HG03354 (cell line): ENCODE data around the gene SPOCK1.

Experiments
- ATAC-seq: cut with Tn5 transposase; IDR thresholded peaks from one replicate; pipeline ENCODE4 v1.9.1; 2021; ENCODE audit warnings: mild to moderate bottlenecking; ENCODE audit not compliant: unreplicated experiment, poor library complexity, severe bottlenecking

The SPOCK1 gene

GRCh38 chr5:137344021-137344420, 155.1 kb downstream of the SPOCK1 start:
- ATAC-seq, result no peak

DNA sequence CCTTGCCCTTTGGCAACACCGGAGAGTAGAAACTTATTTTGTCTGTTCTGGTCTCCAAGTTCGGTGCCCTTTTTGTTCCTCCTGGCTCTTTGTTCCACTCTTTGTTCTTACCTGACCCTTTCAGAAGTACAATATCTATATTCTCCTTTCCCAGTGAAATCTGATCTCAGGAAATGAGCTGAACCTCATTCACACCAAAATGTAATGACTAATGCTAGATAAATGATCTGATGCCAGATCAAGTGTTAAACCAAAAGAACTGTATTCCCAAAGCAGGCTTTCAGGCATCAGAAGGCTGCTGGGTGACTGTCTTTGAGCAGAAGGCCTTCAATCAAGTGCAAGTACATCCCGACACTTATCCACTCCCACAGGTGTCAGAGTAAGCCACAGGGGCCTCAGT, 156.4 kb downstream of the SPOCK1 start:
- ATAC-seq, result no peak

DNA sequence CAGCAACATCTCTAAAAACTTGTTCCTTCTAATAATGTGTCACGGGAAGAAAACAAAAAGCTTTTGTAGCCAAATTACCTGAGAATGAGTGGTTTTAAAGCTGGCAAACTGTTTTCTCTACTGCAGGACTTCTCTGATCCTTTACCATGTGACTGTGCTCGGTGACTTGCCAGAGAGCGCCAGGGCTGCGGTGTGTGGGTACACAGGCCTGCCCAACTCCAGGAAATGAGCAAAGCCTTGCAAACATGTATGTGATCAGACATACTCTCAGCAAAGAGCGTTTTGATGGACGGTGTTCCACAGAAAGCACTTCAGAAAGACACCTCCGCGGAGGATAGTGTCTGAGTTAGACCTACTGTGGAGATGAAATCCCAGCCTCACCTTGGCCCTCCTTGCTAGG, 157.3 kb downstream of the SPOCK1 start:
- ATAC-seq, result no peak

DNA sequence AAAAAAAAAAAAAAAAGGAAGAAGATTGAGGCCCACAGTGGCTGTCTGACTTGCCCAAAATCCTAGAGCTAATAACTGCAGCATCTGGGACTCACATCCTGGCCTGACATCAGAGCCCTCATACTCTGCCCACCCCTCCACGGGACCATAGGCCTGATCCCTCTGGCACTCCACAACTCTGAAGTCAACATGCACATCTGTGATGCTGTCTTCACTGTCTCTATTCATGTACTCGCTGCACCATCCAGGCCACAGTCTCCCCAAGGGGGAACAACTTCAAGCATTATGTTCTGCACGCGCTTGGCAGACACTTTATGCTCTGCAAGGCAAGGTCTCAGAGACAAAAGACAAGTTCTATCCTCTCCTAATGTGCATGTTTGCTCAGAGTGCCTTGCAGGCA, 158.2 kb downstream of the SPOCK1 start:
- no peak for ATAC-seq

GRCh38 chr5:137336565-137337120, 162.5 kb downstream of the SPOCK1 start:
- ATAC-seq, result no peak

DNA sequence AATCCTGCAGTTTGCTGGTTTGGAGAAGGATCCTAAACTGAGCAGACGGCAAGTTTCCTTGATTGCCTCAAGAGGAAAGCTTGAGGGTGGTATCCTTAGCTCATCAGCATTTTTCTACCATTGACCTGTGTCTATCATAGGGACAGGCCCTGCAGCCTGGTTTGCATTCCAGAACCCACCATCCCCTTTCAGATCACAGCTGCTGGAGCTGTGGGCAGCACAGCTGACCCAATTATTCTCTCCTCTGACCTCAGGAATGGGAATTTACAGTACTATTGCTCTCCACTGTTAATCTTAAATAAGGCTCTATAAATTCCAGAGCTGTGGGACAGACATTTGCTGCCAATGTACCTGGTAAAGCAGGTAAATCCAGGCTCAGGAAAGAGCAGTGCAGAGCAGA, 163.0 kb downstream of the SPOCK1 start:
- ATAC-seq, result no peak

DNA sequence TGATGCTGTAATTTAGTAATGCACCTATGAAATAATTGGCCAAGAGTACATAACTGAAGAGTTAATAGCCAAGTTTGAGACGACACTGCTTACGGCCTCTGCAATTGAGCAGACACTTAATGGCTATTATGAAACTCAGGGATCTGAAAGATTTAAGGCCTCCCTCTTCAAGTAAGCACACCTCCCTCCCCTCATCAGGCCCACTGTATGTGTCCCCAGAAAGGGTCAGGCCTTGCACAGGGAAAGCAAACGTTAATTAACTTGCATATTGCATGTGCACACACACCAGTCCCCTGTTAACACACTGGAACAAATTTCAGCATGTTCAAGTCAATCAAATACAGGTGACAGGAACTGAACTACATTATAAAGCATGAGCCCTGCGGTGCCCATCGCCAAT, 163.6 kb downstream of the SPOCK1 start:
- ATAC-seq, result no peak

DNA sequence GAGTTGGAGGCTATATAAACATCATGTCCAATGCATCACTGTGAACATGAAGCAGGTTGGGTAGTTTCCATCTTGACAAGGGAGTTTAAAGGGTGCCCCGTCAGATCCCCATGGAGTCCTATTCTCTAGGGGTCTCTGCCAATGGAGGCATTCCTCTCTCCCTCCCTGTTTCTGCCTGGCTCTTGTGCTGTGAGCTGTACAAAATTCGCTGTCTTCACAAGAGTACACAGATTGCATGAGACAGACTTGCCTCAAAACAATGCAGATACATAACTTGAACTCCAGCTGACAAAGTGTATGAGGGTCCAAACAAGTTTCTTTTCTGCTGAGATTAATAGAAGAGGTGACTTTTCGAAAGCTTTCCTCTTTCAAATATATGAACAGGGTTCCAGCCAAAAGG, 165.2 kb downstream of the SPOCK1 start:
- ATAC-seq, result no peak

DNA sequence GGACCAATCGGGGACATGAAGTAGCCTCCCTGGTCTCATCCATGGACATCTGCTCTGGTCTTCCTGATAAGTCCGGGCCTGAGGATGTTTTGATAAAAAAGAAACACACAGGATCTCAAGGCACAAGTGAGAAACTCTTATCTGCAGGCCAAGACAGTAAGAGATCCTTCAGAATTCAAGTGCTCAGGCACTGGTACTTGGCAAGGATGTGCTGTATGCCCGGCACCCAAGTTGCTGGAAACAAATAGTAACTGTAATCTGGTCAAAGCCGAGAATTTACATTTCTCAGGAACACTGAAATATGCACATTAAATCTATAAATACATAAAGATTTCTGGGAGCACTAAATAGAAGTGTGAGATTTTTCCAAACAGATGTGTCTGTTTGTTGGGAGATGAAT, 165.7 kb downstream of the SPOCK1 start:
- ATAC-seq, result no peak

DNA sequence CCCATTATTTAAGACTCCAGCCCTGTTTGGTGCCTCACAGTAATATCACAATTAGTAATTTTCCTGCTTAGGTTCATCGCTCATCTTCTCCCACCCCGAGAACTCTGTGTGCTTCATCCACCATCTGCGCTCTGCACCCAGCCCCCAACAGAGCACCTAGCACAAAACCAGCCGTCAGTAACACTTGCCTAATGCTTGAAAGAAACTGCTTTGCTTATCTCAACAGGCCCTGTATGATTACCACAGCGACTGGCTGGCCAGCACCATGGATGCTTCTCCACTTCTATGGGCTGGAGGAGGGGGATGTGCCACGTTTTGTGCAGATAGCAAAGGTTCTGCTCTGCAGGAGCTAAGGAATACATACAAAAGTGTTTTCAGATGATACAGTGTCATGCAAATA, 166.8 kb downstream of the SPOCK1 start:
- no peak for ATAC-seq

DNA sequence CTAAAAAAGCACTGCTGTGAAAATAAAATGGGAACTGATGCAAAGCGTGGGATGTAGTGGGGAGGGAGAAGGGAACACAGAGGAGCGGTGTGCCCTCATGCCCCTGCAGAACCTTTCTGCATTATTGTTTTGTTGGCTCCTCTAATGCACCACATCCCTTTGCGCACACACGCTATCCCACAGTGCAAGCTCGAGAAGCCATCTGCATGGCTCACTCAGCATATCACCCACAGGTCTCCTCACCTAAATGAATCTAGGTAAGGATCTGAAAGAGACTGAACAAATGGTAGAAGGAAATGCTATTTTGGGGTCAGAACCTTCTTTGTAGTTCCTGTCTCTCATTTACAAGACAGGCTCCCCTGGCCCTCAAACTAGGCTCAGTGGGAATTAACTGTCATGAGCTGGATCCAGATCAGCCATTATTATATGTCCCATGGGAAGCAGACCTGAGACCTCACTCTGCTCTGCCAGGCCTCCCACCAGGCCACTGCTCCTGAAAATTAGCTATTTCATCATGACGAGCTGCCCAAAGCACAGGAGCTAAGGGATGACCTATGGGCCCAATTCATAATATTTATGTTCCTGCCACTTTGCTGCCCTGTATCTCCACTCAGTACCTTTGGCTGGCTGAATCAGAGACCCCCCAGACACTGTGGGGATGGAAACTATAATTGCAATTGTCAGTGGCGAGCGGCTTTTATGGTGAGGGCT, 169.4 kb downstream of the SPOCK1 start:
- no peak for ATAC-seq

- ATAC-seq, result no peak
Observed at GRCh38 chr5:137328991-137329390, 170.1 kb downstream of the SPOCK1 start.

DNA sequence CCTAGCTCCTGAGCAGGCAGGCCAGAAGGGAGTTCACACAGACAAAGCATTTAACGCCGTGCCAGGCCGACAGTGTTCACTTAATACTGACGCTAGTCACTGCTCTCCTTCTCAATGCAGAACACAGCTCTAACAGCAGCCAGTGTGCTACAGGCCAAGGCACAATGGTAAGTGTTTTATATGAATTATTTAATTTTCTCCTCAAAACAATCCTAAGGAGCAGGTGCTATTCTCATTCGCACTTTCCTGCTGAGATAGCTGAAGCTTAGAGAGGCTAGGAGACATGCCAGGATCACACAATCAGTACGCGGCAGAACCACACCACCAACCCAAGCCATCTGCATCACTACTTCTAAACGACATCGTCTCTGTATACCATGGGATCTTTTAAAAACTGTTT, 170.7 kb downstream of the SPOCK1 start:
- ATAC-seq, result no peak

DNA sequence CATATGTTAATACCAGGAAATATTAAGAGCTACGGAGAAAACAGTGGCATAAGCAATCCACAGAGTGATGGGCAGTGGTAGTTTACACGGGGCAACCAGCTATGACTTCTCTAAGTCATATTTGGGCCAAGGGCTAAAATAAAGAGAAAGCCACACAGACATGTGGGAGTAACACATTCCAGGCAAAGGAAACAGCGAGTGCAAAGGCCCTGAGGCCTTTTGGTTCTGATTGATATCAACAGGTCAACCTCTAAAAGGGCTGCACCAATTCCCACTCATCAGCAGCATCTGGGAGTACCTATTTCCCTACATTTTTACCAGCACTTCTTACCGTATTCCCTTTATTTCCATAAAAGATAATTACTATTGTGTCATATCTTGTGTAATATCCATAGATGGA, 173.4 kb downstream of the SPOCK1 start:
- ATAC-seq, result no peak

DNA sequence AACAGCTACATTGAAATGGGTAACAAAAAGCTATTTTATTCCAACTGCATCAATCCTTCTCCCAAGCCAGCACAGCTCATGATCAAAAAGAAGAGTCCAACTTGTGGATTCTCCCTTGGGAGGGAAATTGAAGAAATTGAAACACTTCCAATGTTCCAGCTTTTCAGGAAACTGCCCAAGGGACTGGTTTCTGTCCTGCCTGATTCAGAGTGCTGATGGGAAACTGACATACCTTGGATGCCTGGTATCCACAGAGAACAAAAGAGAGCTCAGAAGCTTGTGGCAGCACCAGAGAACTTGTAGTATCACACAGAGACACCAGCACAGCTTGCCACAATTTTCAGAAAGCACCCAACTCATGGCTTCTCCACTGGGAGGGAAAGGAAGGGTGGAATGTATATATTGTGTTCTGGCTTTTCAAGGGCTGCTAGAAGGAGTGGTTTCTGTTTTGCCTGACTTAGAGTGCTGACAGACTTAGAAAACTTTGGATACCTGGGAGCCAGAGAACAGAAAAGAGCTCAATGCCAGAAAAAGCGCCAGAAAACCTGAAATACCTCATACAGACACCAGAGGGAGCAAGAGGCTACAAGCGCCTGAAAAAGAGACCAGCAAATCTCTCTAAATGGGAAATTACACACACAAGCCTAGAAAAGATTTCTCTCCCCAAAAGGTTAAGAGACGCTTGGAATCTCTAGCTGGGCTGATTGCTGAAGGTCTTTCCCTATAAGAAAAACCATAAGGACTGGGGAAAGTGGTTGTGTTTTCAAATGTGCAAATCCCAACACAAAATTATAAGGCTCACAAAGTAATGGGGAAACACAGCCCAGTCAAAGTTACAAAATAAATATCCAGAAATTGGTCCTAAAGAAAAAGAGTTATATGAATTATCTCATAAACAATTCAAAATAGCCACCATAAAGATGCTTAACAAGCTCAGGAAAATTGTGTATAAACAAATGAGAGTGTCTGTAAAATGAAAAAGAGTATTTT, 178.8 kb downstream of the SPOCK1 start:
- ATAC-seq, result peak; percentile 58

DNA sequence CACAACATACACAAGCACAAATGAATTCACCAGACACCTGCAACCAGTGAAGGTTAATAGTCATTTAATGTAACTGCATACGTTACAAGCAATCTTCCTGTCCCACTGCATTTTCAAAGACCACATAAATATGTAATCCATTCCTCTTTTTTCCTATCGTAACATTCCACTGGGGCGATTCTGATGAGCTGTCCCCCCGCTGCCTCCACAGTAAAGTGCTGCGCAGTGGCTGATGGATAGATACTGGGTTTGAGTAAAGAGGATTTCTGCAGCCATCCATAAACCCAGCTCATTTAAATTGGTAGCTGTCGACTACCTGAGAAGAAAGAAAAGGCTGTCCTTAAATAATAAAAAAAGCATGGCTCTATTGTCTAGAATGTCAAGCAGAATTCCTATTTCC, 181.1 kb downstream of the SPOCK1 start:
- ATAC-seq, result no peak

GRCh38 chr5:137316346-137316736, 182.8 kb downstream of the SPOCK1 start:
- no peak for ATAC-seq

DNA sequence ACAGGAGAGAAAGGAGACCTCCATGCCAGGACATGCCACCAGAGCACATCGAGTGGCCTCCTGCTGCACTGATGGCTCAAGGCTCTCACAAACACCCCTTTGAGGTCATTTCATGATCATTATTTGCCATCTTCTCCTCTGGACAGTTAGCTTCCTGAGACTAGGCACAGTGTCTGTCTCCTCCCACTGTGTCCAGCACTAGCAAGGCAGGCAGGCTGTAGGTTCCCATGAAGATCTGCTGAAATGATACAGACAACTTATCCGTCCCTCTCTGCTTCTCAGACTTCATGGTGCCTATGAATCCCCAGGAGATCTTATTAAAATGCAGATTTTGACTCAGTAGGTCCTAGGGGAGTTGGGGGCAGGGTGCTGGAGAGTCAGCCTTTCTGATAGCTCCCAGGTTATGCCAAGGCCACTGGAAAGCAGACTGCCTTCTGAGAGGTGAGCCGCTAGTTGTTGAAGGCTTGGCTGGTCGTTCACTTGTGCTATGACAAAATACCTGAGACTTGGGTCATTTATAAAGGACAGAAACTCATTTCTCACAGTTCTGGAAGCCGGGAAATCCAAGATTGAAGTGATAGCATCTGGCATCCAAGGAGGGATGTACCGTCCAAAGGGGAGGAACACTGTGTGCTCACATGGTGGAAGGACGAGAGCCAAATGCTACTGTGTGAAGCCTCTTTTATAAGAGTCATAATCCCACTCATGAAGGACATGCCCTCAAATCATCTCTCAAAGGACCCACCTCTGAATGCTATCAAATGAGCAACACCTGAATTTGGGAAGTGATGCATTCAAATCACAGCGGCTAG, 183.4 kb downstream of the SPOCK1 start:
- ATAC-seq, result no peak

GRCh38 chr5:137315109-137315508, 184.0 kb downstream of the SPOCK1 start:
- no peak for ATAC-seq
